ENCODE measurements around the gene VAMP8. TPM values are rescaled to one million over a fixed set of nuclear protein-coding genes. Genes with fewer than 3 reads are reported as not detected.
"Not testable (repeated sequence)": the region's sequence is repeated elsewhere in the genome, so short reads cannot be mapped to it uniquely, and the experiment has no call there.

VAMP8 gene
- total RNA-seq, 2 experiments from 2014 or later: 98.3 to 106 TPM

- peak; percentile 51 for ATAC-seq
- H3K27ac Mint-ChIP-seq: peak overlapping the region; percentile 26
- no peaks in the 10 kb centered on the region for H3K27me3 Mint-ChIP-seq
- H3K4me1 Mint-ChIP-seq: peaks cover 19% of the 10 kb centered on the region
- H3K9me3 Mint-ChIP-seq (ENCODE audit: low read depth): no peaks in the 10 kb centered on the region
- H3K36me3 Mint-ChIP-seq (ENCODE audit: low read depth): peaks cover 45% of the 10 kb centered on the region
- no peak overlapping the region for H3K4me3 Mint-ChIP-seq
- intact Hi-C loops (cut with DNase I, micrococcal nuclease): loop anchor here in 1 of 2 experiments (5.0 kb wide), 1 partner anchor 228 kb away; the partner anchor contains the start of gene TGOLN2
- ChIA-PET POLR2A (interaction anchor here (1.8 kb wide), 1 partner anchor 11 kb away, joined by 8 read pairs; no protein-coding TSS in a partner anchor), CTCF (interaction anchor here (0.7 to 10.6 kb wide), 4 partner anchors 15 to 489 kb away, joined by 3 to 205 read pairs (median 10); partner anchors contain the start of gene SH2D6)
- DNase-seq: no peak
These were observed 22.3 kb upstream of the VAMP8 start for GRCh38 chr2:85554980-85555612.

- no peak for ATAC-seq
- intact Hi-C loops (cut with DNase I, micrococcal nuclease): loop anchor here in 1 of 2 experiments (2.0 kb wide), 1 partner anchor 16 kb away; no protein-coding TSS in a partner anchor
- Mint-ChIP-seq H3K27me3 (no peaks in the 10 kb centered on the region), H3K9me3 (ENCODE audit: low read depth) (no peaks in the 10 kb centered on the region), H3K36me3 (ENCODE audit: low read depth) (peaks cover 35% of the 10 kb centered on the region), H3K4me1 (peaks cover 29% of the 10 kb centered on the region), H3K4me3 (no peak overlapping the region), H3K27ac (no peak overlapping the region)
- CTCF ChIA-PET: interaction anchor here (1.0 to 10.6 kb wide), 5 partner anchors 7 to 136 kb away, joined by 3 to 205 read pairs (median 4); partner anchors contain the start of gene SH2D6
- POLR2A ChIA-PET: interaction anchor here (1.4 to 1.8 kb wide), 2 partner anchors 11 to 13 kb away, joined by 8 to 20 read pairs; no protein-coding TSS in a partner anchor
- no peak for DNase-seq
These were observed 20.3 kb upstream of the VAMP8 start for GRCh38 chr2:85557130-85557529.

- peaks cover 25% of the 10 kb centered on the region for H3K36me3 Mint-ChIP-seq (ENCODE audit: low read depth)
- no peak overlapping the region for H3K4me3 Mint-ChIP-seq
- peak overlapping the region; percentile 7 for H3K27ac Mint-ChIP-seq
- POLR2A ChIA-PET: no interaction called here
- intact Hi-C loops (cut with DNase I, micrococcal nuclease): no loop called here
- no peaks in the 10 kb centered on the region for H3K9me3 Mint-ChIP-seq (ENCODE audit: low read depth)
- peaks cover 29% of the 10 kb centered on the region for H3K4me1 Mint-ChIP-seq
- DNase-seq: no peak
- CTCF ChIA-PET: interaction anchor here (1.0 to 6.0 kb wide), 3 partner anchors 8 to 167 kb away, joined by 3 to 60 read pairs (median 4); no protein-coding TSS in a partner anchor
- ATAC-seq: no peak
- H3K27me3 Mint-ChIP-seq: no peaks in the 10 kb centered on the region
These were observed 19.2 kb upstream of the VAMP8 start for GRCh38 chr2:85558160-85558559.

- intact Hi-C loops (cut with DNase I, micrococcal nuclease): loop anchor here in 1 of 2 experiments (2.0 kb wide), 2 partner anchors 18 to 42 kb away; partner anchors contain the start of gene TMEM150A
- not testable (repeated sequence) for ATAC-seq; H3K9me3 Mint-ChIP-seq (ENCODE audit: low read depth); H3K27me3 Mint-ChIP-seq; DNase-seq
- Mint-ChIP-seq H3K4me3 (peak overlapping the region; percentile 95), H3K27ac (peak overlapping the region; percentile 88), H3K4me1 (peaks cover 33% of the 10 kb centered on the region), H3K36me3 (ENCODE audit: low read depth) (peaks cover 15% of the 10 kb centered on the region)
- CTCF ChIA-PET: interaction anchor here (0.6 to 6.0 kb wide), 6 partner anchors 10 to 140 kb away, joined by 3 to 60 read pairs (median 5); partner anchors contain the start of genes MAT2A and TMEM150A
- POLR2A ChIA-PET: interaction anchor here (0.6 to 3.0 kb wide), 6 partner anchors 9 to 143 kb away, joined by 3 to 18 read pairs (median 4); partner anchors contain the start of gene MAT2A
These were observed 17.0 kb upstream of the VAMP8 start for GRCh38 chr2:85560403-85560726.

- ATAC-seq: peak; percentile 34
- Mint-ChIP-seq H3K36me3 (ENCODE audit: low read depth) (peaks cover 11% of the 10 kb centered on the region), H3K27ac (peak overlapping the region; percentile 88), H3K4me3 (peak overlapping the region; percentile 95), H3K9me3 (ENCODE audit: low read depth) (no peaks in the 10 kb centered on the region), H3K4me1 (peaks cover 33% of the 10 kb centered on the region), H3K27me3 (no peaks in the 10 kb centered on the region)
- intact Hi-C loops (cut with DNase I, micrococcal nuclease): loop anchor here (1.0 to 2.0 kb wide), 14 partner anchors 16 to 233 kb away; partner anchors contain the start of genes ELMOD3 (in 2 of the 2), RETSAT (in 2 of the 2), TMEM150A (in 2 of the 2) and C2orf68 (in 1 of the 2)
- DNase-seq: no peak
- POLR2A ChIA-PET: interaction anchor here (0.6 to 3.0 kb wide), 7 partner anchors 10 to 143 kb away, joined by 3 to 18 read pairs (median 4); partner anchors contain the start of gene MAT2A
- CTCF ChIA-PET: interaction anchor here (0.6 to 6.0 kb wide), 9 partner anchors 11 to 141 kb away, joined by 3 to 60 read pairs (median 5); partner anchors contain the start of genes MAT2A and TMEM150A
These were observed 16.5 kb upstream of the VAMP8 start for GRCh38 chr2:85560812-85561279.

GRCh38 chr2:85561280-85562212 is 15.8 kb upstream of the VAMP8 start, which contains the start of gene GGCX:
Gene GGCX (minus strand): TSS chr2:85561493. CDS start chr2:85561428, 65 bp downstream.
- peaks cover 33% of the 10 kb centered on the region for H3K4me1 Mint-ChIP-seq
- H3K27me3 Mint-ChIP-seq: no peaks in the 10 kb centered on the region
- peaks cover 8% of the 10 kb centered on the region for H3K36me3 Mint-ChIP-seq (ENCODE audit: low read depth)
- H3K4me3 Mint-ChIP-seq: peak within 1 kb of the TSS; percentile 95
- H3K27ac Mint-ChIP-seq: peak within 1 kb of the TSS; percentile 93
- CTCF ChIA-PET: interaction anchor here (0.7 to 6.0 kb wide), 6 partner anchors 12 to 142 kb away, joined by 3 to 60 read pairs (median 4); partner anchors contain the start of gene MAT2A
- intact Hi-C loops (cut with DNase I, micrococcal nuclease): loop anchor here (1.0 to 2.0 kb wide), 14 partner anchors 16 to 233 kb away; partner anchors contain the start of genes ELMOD3 (in 2 of the 2), RETSAT (in 2 of the 2), TMEM150A (in 2 of the 2) and C2orf68 (in 1 of the 2)
- ATAC-seq (peak; percentile 94), DNase-seq (peak; percentile 98)
- POLR2A ChIA-PET: interaction anchor here (0.5 to 3.0 kb wide), 7 partner anchors 11 to 546 kb away, joined by 3 to 18 read pairs (median 4); partner anchors contain the start of genes ELMOD3, MAT2A, RETSAT and RNF181
- H3K9me3 Mint-ChIP-seq (ENCODE audit: low read depth): no peaks in the 10 kb centered on the region

- Mint-ChIP-seq H3K27ac (no peak overlapping the region), H3K4me3 (no peak overlapping the region), H3K27me3 (no peaks in the 10 kb centered on the region), H3K36me3 (ENCODE audit: low read depth) (no peaks in the 10 kb centered on the region), H3K9me3 (ENCODE audit: low read depth) (no peaks in the 10 kb centered on the region), H3K4me1 (peaks cover 25% of the 10 kb centered on the region)
- intact Hi-C loops (cut with DNase I, micrococcal nuclease): no loop called here
- ChIA-PET CTCF (interaction anchor here (0.9 to 1.5 kb wide), 3 partner anchors 13 to 175 kb away, joined by 3 to 7 read pairs (median 4); no protein-coding TSS in a partner anchor), POLR2A (interaction anchor here (0.6 to 0.7 kb wide), 3 partner anchors 20 to 163 kb away, joined by 3 to 6 read pairs (median 5); no protein-coding TSS in a partner anchor)
- DNase-seq (no peak), ATAC-seq (no peak)
These were observed 13.2 kb upstream of the VAMP8 start for GRCh38 chr2:85564144-85564563.

- Mint-ChIP-seq H3K9me3 (ENCODE audit: low read depth) (no peaks in the 10 kb centered on the region), H3K27me3 (no peaks in the 10 kb centered on the region), H3K4me1 (peaks cover 8% of the 10 kb centered on the region), H3K36me3 (ENCODE audit: low read depth) (no peaks in the 10 kb centered on the region), H3K4me3 (no peak overlapping the region), H3K27ac (no peak overlapping the region)
- ATAC-seq (no peak), DNase-seq (no peak)
- ChIA-PET CTCF (interaction anchor here (0.8 kb wide), 1 partner anchor 14 kb away, joined by 3 read pairs; no protein-coding TSS in a partner anchor), POLR2A (interaction anchor here (1.1 kb wide), 1 partner anchor 20 kb away, joined by 4 read pairs; no protein-coding TSS in a partner anchor)
- intact Hi-C loops (cut with DNase I, micrococcal nuclease): no loop called here
These were observed 11.1 kb upstream of the VAMP8 start for GRCh38 chr2:85566265-85566664.

GRCh38 chr2:85575739-85576138 is 1.6 kb upstream of the VAMP8 start:
- ATAC-seq: no peak
- POLR2A ChIA-PET: interaction anchor here (0.6 kb wide), 1 partner anchor 15 kb away, joined by 3 read pairs; no protein-coding TSS in a partner anchor

GRCh38 chr2:85577063-85577385 is 362 bp upstream of the VAMP8 start:
- ATAC-seq (no peak), DNase-seq (no peak)
- no peaks in the 10 kb centered on the region for H3K27me3 Mint-ChIP-seq
- peaks cover 15% of the 10 kb centered on the region for H3K36me3 Mint-ChIP-seq (ENCODE audit: low read depth)
- H3K9me3 Mint-ChIP-seq (ENCODE audit: low read depth): no peaks in the 10 kb centered on the region
- H3K27ac Mint-ChIP-seq: peak overlapping the region; percentile 91
- ChIA-PET CTCF (interaction anchor here (0.6 to 2.7 kb wide), 7 partner anchors 16 to 234 kb away, joined by 3 to 8 read pairs (median 4); partner anchors contain the start of genes GGCX and RNF181), POLR2A (interaction anchor here (0.6 to 1.6 kb wide), 4 partner anchors 28 to 140 kb away, joined by 3 to 5 read pairs (median 4); partner anchors contain the start of gene MAT2A)
- peak overlapping the region; percentile 98 for H3K4me3 Mint-ChIP-seq
- intact Hi-C loops (cut with DNase I, micrococcal nuclease): loop anchor here (1.0 to 5.0 kb wide), 3 partner anchors 16 to 35 kb away; partner anchors contain the start of genes C2orf68 (in 1 of the 2) and GGCX (in 1 of the 2)
- peaks cover 25% of the 10 kb centered on the region for H3K4me1 Mint-ChIP-seq

More at GRCh38 chr2:85575739-85576138, 1.6 kb upstream of the VAMP8 start:
- CTCF ChIA-PET: interaction anchor here (0.6 to 0.7 kb wide), 2 partner anchors 57 to 217 kb away, joined by 3 to 4 read pairs; no protein-coding TSS in a partner anchor
- Mint-ChIP-seq H3K27ac (no peak overlapping the region), H3K4me1 (peaks cover 21% of the 10 kb centered on the region), H3K4me3 (no peak overlapping the region), H3K27me3 (no peaks in the 10 kb centered on the region), H3K36me3 (ENCODE audit: low read depth) (peaks cover 7% of the 10 kb centered on the region), H3K9me3 (ENCODE audit: low read depth) (no peaks in the 10 kb centered on the region)
- intact Hi-C loops (cut with DNase I, micrococcal nuclease): loop anchor here (2.0 to 5.0 kb wide), 2 partner anchors 35 to 37 kb away; partner anchors contain the start of gene C2orf68 (in 1 of the 2)
- no peak for DNase-seq

All from activated CD4-positive, alpha-beta T cell treated with anti-CD3 and anti-CD28 coated beads for 36 hours (primary cell).